Activated T-helper 1 cell treated with anti-CD3 and anti-CD28 coated beads, Interleukin-2, amount 50 U/mL, for 16 hours (primary cell): ENCODE data around the gene BABAM2.

Source experiments
- DNase-seq, 2 donors: peaks; one replicate each; pipeline ENCODE4 v3.0.0-alpha.2; 2020; ENCODE audit warnings: low read depth in 1 of 2, low spot score in 1 of 2

The BABAM2 gene

DNA sequence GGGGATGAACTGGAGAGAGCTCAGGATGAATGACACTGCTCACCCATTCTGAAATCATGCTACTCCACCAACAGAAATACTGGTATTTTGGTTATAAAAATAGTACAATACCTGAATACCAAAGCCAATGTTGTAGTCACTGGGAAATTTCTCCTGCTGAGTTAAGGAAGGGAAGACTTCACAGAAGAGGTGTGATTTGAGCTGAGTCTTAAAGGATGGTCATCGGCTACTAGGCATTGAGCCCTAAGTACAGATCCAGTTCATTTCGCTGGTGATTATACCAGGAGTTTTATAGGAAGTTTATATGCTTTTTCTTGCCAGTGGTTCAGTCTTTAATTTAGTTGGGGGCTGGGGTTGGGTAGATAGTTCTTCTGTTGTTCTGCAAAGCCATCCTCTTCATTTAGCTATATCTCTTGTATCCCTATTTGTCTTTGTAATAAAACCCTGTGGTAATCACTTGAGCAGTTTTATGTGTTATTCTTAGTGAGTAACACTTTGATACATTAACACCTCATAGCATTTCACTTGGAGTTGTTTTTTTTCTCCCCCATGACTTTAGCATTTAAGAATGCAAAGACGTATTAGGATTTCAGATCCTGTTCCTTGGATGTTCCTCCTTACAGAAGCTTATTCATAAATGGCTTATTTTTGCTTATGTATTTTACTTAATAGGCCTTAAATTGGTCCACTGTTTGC lies 262.2 kb downstream of the BABAM2 start:
- DNase-seq, result no peak

DNA sequence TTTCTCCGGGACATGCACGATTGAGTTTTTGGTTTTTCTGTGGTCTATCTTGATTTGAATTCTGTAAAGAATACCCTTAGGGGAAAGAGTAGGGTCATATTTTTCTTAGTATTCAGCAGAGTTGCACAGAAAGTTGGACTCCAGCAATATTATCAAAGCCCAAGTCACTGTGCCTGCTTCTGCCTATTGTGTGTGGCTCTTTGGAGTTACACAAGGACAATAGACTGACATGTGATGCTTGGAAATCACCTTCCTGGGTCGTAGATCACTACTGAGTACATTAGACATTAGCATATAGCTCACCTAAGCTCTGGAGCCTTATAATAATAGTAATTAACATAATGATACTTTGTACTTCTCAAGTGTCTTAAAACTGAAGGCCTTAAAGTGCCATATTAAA lies 263.3 kb downstream of the BABAM2 start:
- DNase-seq, result no peak

- DNase-seq, result no peak
Measured at GRCh38 chr2:28155086-28155485, 264.6 kb downstream of the BABAM2 start.

DNA sequence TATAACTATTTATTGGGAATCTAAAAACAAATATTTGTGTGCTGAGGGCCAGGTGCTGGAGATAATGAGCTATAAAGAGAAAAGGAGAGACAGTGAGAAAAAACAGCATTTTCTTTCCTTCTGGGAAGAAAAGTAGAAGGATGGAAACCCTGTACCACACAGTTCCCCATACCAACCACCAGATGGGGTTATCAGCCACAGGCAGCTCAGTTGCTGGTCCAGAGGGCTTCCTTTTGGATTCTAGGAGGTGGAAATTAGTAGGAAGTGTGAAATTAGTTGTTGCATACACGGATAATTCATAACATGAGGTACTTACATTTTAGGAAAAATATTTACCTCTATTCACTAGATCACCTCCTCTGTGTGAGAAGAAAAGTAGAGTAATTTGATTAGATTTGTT lies 265.1 kb downstream of the BABAM2 start:
- DNase-seq, result no peak

- no peak for DNase-seq
Measured at GRCh38 chr2:28158791-28159190, 268.3 kb downstream of the BABAM2 start.

DNA sequence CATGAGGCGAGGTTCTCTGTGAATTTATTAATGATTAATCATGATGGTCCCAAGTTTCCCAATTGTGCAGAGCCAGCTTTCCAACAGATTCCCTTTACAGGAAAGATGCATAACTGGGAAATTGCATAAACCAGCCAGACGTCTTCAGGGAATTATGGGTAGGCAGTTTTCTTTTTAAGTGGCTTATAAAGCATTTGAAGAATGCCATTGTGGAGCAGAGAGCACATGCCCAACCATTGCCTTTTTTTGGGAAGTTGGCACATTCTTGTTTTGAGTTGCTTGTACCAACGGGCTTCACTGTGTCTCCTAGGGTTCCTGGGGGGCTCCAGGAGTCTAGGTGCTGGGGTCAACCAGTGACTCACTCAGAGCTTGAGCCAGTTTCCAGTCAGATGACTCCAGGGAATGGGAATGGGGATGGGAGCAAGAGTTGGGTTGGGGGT lies 270.5 kb downstream of the BABAM2 start:
- DNase-seq, result no peak

GRCh38 chr2:28161466-28161865 lies 270.9 kb downstream of the BABAM2 start:
- DNase-seq, result no peak

- no peak for DNase-seq
Measured at GRCh38 chr2:28162564-28162963, 272.0 kb downstream of the BABAM2 start.

GRCh38 chr2:28163028-28163427 lies 272.5 kb downstream of the BABAM2 start:
- no peak for DNase-seq

- DNase-seq, result no peak
Measured at GRCh38 chr2:28163627-28164279, 273.2 kb downstream of the BABAM2 start.

DNA sequence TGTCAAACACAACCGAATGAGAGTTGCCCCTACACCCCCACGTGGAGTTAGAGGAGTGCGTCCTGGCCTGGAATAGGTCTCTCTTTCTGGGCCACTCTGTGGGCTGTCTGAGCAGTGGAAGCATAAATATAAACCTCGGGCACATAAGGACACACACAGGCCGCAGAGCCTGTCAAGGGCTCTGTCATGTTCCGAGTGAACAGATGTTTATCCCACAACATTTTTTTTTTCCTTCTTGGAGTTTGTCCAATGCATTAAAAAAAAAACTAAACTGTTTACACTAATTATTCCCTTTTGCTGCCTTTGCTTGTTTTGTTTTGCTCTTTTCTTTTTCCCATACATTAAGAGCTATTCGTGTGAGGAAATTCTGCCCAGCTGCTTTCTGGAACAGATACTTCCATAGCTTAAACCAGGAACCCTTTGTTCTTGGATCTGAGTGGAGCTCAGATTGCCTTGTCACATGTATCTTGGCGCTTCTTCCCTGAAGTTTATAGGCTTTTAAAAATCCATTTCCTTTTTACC lies 273.8 kb downstream of the BABAM2 start:
- DNase-seq, result no peak

GRCh38 chr2:28165087-28165635 lies 274.6 kb downstream of the BABAM2 start:
- DNase-seq, result no peak

GRCh38 chr2:28166956-28167355 lies 276.4 kb downstream of the BABAM2 start:
- no peak for DNase-seq

DNA sequence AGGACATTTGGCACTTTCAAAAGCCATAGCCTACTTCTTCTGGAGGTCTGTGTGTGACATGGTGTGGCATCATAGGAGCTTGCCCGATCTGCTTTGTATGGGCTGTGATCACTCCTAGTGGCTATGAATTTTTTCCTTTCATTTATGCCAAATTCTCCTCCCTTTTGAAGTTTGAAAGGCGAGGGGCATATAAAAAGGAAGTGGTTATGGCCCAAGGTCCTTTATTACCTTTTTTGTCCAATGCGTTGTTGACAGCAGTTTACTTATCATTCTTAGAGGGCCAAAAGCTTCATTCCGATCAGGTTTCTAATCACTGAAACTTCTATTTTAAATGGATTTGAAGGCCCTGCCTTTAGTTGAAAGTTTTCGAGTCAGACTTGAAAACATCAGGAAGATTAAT lies 277.8 kb downstream of the BABAM2 start:
- DNase-seq, result no peak

DNA sequence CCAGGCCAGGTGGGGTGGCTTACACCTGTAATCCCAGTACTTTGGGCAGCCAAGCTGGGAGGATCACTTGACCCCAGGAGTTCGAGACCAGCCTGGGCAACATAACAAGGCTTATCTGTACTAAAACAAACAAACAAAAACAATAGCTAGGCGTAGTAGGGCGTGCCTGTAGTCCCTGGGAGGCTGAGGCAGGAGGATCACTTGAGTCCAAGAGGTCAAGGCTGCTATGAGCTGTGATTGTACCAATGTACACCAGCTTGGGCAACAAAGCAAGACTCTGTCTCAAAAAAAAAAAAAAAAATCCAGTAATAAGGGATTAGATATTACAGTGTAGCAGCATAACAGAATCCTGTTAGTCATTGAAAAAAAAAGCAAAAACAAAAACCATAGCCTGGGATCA lies 279.0 kb downstream of the BABAM2 start:
- DNase-seq, result no peak

- no peak for DNase-seq
Measured at GRCh38 chr2:28172114-28172898, 281.8 kb downstream of the BABAM2 start.

DNA sequence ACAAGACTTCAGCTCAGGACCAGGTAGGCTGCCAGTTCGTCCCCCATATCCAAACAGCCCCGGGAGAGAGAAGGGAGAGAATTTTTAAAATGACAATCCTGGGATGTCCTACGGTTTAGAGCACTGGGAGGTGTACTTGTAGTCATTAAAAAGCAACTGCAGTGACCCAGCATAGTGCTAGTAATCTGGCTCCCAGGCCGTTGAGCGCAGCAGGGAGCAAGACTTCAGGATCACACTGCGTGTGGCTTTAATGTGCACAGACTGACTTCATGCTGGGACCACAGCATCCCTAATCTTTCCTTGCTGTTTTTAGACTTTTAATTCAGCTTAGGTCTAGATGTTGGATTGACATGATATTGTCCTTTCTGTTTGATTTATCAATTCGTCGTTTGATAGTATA lies 282.8 kb downstream of the BABAM2 start:
- DNase-seq, result no peak

DNA sequence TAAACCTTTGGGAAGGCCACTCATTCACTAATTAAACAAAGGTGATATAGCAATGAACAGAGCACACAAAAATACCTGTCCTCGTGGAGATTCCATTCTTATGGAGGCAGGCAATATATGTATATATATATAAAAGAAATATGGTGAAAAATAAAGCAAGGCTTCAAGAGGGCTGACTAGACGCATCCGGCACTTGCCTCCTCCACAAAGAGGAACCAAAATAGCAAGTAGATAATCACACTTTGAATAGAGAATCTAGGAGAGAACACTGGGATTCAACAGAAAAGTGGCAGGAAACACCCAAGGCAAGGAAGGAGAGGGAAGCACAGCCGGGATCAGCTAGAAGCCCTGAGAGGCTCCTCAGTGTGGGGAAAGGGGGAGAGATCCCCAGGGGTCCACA lies 283.7 kb downstream of the BABAM2 start:
- no peak for DNase-seq

DNA sequence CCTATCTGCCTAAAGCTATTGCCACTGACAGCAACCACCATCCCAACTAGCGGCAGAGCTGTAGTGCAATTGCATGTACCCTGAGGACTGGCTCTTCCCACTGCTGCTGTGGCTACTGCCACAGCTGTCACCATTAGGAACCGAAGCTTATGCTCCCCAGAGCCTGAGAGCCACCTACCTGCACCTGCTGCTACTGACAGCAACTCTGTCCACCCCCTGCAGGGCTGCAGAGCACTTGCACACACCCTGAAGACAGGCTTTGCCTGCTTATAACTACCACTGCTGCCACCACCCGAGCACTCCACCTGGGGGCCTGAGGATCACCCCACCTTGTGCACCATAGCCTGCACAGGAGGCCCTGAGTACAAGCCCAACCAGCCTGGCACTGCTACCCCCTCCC lies 284.5 kb downstream of the BABAM2 start:
- no peak for DNase-seq

DNA sequence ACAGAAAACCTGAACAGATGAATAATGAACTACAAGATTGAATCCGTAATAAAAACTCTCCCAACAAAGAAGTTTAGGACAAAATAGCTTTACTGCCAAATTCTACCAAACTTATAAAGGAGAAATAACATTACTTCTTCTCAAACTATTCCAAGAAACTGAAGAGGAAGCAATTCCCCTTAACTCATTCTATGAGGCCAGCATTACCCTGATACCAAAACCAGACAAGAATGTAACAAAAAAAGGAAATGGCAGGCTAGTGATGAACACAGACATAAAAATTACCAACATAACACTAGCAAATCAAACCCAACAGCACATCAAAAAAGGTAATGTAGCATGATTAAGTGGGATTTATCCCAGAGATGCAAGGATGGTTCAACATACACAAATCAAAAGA lies 288.4 kb downstream of the BABAM2 start:
- no peak for DNase-seq

- DNase-seq, result no peak
Measured at GRCh38 chr2:28181801-28182200, 291.3 kb downstream of the BABAM2 start.

GRCh38 chr2:28182348-28182747 lies 291.8 kb downstream of the BABAM2 start:
- DNase-seq, result no peak
